ENCODE measurements around the gene PPP1R7. TPM values are rescaled to one million over a fixed set of nuclear protein-coding genes. Genes with fewer than 3 reads are reported as not detected.

PPP1R7 gene
- total RNA-seq, 1 donor from 2014 or later = 57.7 TPM

DNA sequence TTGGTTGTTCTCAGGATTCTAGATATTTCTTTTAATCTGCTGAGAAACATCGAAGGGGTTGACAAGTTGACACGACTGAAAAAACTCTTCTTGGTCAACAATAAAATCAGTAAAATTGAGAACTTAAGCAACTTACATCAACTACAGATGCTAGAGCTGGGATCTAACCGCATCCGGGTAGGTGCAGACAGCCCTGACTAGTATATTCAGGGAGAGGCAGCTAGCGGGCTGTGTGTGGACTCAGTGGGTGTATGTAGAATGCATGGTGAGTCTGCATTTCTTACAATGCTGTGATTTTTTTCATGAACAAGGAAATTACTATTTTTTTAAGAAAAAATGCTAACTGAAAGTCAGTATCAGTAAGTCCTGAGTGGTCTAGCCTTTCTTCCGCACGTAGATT lies 10.1 kb downstream of the PPP1R7 start:
- DNase-seq (ENCODE audit: low read depth in 2 of 2) = no peak

DNA sequence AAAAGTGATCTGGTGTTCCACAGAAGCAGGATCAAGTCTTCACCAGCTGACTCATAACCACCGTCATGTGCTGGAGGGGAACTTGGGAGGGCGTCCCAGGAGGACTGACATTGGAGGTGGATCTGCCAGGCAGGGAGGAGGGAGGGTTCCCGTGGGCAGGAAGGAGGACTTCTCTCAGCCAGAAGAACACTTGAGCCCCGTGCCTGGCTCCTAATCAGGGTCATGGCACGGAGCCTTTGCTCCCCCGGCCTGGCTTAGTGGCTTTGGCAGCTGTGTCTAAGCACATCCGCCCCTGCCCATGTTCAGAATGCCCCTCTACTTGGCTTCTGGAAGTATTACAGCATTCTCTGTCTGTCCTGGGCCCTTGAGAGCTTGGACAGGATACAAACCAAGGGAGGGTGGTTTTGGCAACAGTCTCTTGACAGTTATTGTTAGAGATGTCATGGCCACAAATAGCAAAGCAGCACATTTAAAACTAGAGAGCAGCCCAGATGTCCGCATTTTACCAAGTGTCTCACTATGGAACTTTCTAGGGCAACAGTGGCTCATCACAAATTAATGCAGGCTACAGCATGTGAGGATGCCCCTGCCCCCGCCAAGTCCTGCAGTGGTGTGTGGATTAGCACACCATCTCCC lies 11.5 kb downstream of the PPP1R7 start:
- peak in 1 of 2 donors; percentile 33 for DNase-seq (ENCODE audit: low read depth in 2 of 2)

DNA sequence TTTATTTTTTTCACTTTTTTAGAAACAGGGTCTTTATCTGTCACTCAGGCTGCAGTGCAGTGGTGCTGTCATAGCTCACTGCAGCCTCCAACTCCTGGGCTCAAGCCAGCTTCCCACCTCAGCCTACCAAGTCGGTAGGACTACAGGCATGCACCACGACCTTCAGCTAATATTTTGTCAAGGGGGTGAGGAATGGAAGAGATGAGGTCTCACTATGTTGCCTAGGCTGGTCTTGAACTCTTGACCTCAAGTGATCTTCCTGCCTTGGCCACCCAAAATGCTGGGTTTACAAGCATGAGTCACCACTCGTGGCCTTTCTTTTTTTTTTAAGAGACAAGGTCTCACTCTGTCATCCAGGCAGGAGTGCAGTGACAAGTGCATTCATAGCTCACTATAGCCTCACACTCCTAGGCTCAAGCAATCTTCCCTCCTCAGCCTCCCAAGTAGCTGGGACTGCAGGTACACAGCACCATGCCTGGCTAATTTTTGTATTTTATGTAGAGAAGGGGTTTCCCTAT lies 13.4 kb downstream of the PPP1R7 start:
- DNase-seq (ENCODE audit: low read depth in 2 of 2) = no peak

DNA sequence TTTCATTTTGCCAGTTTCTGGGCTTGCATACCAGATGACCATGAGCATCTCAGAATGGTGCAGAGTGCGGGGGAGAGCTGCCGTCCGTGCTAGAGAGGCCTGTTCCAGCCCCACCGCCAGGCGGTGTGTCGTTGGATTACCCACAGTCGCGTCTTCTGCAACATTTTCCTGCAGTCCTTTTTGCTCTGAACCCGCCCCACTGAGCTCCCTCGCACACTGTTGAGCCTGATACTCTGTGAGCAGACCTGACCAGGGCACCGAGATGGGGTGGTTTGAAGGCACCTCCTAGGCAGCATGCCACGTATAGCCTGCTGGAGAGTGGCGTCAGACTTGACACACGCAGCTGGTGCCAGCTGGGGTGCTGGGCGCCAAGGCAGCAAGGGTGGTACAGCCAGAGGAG lies 18.1 kb downstream of the PPP1R7 start:
- DNase-seq (ENCODE audit: low read depth in 2 of 2) = no peak

DNA sequence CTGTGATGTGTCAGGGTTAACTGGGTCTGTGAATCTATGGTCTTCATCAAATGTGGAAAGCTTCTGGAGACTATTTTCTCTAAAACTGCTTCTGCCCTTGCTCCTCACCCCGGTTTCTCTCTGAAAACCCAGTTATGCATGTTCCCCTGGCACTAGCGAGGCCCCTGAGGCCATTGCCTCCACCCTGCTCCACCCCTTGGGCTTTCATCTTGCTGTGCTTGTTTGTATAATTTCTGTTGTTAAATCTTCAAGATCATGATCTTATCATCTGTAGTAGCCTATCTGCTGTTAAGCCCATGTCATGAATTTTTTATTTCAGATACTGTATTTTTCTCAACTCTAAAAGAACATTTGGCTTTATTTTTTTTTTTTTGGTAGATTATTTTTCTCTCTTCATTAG lies 23.3 kb downstream of the PPP1R7 start:
- no peak for DNase-seq (ENCODE audit: low read depth in 2 of 2)

DNA sequence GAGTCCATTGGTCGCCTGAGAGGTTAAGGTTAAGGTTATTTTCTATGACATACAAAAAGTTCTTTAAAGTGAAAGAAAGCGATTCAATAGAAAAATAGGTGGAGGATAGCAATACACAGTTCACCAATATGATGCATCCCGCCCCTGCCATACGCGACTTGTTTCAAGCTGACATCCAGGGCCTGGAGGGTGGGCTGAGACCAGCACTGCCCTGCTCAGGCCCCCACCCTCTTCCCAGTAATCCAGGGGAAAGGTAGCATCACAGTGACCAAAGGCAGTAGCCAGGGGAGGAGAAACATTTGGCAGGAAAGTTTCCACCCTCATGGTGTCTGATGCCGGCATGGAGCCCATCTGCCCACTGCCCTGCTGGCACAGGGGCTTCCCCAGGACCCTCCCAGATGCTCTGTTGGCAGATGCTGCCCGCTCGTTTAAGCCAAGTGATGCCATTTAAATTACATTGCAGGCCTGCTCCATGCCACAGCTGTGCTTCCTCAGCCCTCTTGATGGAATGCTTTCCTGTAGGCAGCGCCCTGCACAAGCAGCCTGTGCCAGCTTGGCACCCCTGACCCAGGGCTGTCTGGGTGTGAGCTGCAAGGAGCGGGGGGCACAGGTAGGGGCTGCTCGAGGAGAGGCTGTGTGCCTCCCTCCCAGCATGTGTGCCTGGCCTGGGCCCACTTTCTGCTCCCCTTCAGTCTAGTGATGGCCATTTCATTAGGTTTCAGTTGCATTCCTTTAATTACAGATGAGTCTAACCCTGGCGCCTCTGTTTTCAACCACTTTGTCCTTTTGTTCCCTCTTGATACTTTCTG lies 27.5 kb downstream of the PPP1R7 start:
- DNase-seq (ENCODE audit: low read depth in 2 of 2) = no peak

DNA sequence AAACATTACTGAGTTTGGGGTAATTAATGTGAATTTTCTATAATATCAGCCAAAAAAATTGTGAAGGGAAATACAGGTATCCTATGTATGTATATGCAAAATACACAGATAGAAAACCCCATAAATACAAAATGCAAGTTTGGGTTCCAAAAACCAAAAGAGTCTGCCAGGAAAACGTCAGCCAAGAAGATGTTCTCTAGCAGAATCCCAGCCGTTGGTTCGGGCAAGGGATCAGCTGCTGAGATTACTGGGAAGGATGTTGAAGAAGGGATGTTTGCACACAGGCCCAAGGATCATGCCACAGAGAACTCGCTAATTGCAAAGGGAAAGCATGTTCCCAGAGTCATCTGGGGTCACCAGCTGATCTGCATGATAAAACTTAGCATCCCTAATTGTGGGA lies 28.7 kb downstream of the PPP1R7 start:
- no peak for DNase-seq (ENCODE audit: low read depth in 2 of 2)

DNA sequence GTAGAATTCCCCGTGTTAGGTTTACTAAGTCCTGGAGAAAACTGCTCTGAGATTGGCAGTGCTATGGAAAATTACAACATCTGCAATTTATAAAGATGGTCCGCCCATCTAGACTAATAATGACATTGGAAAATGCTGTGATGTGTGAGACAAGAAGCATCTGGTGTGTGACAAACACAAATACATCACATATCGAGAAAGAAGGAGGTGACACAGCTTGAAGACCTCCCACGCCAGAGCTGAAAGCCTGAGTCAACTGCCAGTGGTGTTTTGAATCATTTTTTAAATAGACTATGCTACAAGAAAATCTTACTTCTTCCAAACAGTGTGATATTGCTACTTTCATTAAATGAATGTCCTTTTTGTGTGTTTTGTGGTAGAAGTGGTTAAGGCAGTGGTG lies 29.6 kb downstream of the PPP1R7 start:
- no peak for DNase-seq (ENCODE audit: low read depth in 2 of 2)

DNA sequence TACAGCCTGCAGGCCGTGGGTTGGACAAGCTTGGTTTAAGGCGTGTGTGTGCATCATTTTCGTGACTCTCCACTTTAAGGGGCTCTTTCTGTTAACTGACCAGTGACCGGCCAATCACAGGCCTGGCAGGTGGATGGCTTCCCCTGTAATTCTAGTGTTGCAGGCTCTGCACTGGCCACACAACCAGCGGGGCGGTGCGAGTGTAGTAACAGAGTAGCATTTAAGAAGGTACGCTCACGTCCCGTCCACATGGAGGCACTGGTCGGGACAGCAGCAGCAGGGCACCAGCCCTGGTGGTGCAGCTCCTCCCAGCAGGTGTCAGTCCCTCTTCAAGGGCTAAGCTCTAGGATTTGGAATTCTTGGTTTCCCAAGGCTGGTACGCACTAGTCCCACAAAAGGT lies 30.2 kb downstream of the PPP1R7 start:
- DNase-seq (ENCODE audit: low read depth in 2 of 2) = no peak

DNA sequence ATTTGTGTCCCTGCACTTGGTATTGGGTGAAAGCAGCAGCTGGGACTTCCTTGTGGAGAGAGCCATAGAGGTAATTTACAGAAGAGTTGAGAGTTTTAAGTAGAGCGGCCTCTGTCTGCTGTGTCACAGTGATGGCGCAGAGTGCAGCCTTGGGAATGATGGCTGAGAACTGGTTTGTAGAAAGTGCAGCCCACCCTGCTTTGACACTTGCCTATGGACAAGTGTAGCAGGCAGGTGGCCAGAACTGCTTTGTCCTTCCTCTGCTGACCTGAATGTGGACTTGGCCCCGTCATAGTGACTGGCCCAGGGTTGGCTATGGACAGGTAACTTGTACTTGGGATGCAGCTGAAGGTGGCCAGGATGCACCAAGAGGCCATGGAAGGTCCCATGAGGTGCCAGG lies 31.9 kb downstream of the PPP1R7 start:
- DNase-seq (ENCODE audit: low read depth in 2 of 2) = no peak

DNA sequence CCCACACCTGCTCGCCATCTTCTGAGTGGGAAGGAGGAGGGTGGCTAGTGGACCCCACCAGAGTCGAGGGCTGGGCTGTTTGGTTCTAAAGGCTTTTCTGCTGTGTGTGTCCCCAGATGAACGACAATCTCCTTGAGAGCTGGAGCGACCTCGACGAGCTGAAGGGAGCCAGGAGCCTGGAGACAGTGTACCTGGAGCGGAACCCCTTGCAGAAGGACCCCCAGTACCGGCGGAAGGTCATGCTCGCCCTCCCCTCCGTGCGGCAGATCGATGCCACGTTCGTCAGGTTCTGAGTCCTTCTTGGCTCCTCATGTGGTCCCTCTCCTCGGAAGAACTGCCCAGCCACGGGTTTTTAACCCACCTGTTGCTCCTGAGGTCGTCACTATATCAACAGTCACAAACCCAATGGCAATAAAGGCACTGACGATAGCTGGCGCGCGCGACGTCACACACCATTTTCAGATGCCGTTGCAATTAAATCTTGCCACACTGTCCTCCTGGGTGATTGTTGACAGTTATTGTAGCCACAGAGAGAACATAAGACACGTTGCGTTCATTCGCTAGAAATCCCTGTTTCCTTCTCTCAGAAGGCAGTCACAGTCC lies 32.4 kb downstream of the PPP1R7 start:
- no peak for DNase-seq (ENCODE audit: low read depth in 2 of 2)

DNA sequence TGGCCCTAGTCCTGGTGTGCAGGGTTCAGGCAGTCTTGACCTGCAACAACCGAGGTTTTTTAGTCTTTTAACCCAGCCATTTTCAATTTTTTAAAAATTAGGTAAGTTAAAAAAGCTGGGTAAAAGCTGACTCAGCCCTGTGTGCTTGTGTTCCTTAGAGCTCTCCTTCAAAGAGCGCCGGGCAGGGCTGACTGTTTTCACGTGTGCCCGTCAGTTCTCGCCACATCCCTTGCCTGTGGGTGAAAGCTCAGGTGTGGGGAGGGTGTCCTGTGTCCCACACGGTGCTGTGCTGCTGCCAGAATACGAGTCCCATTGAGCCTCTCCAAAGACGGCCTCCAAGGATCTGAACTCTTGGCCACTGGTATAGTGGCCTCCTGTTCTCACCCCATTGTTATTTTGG lies 33.0 kb downstream of the PPP1R7 start:
- DNase-seq (ENCODE audit: low read depth in 2 of 2) = no peak

DNA sequence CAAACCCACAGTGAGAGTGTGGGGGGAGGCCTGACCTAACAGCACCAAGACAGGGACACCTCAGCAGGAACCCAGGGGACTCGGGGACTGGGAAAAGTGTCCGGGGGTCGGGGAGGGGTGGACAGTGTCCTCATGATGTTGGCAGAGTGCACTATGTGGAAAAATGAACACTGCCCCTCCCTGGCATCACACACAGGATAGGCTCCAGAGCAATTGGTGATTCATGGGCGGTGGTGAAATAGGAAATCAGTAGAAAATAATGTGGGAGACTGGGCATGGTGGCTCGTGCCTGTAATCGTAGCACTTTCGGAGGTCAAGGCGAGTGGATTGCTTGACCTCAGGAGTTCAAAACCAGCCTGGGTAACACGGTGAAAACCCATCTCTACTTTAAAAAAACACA lies 34.6 kb downstream of the PPP1R7 start:
- peak in 1 of 2 donors; percentile 25 for DNase-seq (ENCODE audit: low read depth in 2 of 2)

DNA sequence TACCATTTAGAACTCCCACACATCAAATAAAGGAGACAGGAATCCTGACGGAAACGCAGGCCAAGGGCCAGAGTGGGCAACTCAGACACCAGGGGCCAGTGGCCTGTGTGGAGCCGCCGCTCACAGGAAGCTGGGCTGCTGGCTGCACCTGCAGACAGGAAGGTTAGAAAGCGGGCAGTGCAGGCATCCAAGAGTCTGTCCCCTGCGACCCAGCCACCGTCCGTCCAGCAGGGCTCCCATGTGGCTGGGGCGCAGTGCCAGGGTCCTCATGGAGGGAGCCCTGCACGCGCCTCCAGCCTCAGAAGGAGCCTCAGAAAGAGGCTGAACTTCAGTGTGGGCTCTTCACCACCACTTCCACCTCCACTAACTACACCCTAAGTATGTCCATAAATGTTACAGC lies 35.7 kb downstream of the PPP1R7 start:
- peak in 1 of 2 donors; percentile 51 for DNase-seq (ENCODE audit: low read depth in 2 of 2)

DNA sequence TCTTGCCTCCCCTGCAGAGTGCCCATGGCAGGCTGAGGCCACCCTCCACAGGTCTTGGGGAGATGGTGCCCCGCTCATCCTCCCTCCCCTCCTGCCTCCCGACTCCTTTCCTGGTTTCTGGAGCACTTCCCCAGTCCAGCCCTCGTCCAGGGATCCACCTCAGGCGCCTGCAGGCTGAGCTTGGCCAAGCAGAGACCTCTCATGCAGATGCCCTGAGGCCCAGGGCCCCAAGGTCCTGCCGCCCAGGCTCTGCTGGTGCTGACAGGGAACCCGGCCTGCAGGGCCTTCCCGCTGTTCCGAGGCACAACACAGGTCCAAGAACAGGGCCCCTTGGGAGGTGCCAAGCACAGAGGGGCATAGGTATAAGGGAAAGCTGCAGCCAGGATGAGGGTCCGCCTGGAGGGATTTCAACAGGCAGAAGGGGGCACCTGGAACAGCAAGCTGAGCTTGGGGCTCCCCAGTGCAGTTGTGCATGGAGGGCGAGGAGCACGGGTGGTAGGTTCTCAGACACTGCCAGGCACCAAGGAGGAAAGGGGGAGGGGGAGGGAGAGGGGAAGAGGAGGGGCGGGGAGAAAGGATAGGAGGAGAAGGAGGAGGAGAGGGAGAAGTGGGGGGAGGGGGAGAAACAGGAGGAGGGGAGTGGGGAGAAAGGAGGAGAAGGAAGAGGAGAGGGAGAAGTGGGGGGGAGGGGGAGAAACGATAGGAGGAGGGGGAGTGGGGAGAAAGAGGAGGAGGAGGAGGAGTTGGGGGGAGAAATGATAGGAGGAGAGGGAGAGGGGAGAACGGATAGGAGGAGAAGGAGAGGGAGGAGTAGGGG lies 37.0 kb downstream of the PPP1R7 start:
- no peak for DNase-seq (ENCODE audit: low read depth in 2 of 2)

DNA sequence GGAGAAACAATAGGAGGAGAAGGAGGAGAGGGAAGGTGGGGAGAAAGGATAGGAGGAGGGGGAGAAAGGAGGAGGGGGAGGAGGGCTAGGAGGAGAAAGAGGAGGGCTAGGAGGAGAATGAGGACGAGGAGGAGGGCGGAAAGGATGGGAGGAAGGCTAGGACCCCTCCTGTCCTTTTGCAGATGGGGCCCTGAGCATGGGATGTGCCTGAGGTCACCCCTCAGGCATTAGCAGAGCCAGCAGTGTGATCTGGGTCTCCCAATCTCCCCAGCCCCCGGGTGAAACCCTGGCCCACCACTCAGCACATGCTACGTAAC lies 37.6 kb downstream of the PPP1R7 start:
- DNase-seq (ENCODE audit: low read depth in 2 of 2) = no peak

DNA sequence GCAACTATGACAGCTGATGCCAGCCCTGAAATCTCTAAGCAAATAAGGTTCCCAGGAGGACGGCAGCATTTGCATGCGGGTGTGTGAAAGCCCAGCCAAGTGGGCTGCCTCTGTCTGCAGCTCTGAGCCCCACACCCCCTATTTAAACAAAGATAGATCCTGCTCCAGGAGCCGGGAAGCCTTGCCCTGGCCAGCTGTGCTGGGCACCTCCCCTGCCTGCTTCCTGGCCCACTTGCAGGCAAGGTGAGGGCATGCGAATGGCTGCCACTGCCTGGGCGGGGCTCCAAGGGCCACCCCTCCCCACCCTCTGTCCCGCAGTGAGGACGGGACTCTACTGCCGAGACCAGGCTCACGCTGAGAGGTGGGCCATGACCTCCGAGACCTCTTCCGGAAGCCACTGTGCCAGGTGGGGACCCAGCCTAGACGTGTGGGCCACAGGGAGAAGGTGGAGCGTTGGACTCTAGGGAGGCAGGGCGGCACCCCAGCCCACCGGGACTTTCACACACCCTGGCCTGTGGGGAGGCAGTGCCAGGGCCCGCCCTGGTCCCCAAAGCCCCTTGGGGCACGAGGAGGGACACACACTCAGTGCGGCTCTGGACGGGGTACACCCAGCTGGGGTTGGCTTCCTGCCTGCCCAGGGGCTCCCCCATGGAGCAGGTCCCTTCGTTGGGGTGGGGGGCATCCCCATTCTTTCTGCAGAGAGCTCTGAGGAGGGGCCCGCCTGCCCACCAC lies 38.3 kb downstream of the PPP1R7 start, which contains the start of gene ANO7:
Gene ANO7, plus strand, starts transcription at position 317 of the 732 bp plus-strand sequence. CDS start 1,387 bp downstream, outside the sequence.
- DNase-seq (ENCODE audit: low read depth in 2 of 2) = no peak

DNA sequence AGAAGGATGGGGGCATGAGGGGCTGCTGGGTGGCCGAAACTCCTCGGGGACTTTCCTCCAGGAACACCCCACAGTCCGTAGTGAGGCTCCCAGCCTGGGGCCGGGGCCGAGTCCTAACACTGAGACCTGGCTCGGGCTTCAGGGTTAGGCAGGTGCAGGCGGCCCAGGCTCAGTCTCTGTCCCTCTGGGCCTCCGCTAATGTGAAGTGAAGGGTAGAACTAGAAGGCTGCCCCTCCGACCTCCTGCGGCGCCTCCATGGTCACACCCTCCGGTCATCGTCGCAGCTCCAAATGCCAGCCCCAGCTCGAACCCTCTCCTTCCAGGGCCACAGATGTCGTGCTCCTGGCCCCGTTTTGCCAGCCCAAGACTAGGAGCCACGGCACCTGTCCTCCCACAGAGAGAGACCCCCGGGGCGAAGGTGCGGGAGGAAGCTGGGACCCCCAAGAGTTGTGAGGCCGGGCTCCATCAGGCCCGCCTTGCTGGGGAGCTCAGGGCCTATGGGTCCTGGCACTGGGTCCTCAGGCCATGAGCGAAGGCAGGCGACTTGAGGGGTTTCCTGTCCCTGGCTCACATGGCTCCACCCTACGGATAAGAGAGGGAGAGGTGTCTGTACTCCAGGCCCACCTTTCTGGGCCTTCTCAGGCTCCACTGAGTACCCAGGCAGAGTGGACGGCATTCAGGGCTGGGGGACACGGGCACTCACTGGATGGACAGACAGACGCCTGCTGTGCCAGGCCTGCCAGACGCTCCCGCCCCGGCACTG lies 39.0 kb downstream of the PPP1R7 start:
- DNase-seq (ENCODE audit: low read depth in 2 of 2) = no peak

DNA sequence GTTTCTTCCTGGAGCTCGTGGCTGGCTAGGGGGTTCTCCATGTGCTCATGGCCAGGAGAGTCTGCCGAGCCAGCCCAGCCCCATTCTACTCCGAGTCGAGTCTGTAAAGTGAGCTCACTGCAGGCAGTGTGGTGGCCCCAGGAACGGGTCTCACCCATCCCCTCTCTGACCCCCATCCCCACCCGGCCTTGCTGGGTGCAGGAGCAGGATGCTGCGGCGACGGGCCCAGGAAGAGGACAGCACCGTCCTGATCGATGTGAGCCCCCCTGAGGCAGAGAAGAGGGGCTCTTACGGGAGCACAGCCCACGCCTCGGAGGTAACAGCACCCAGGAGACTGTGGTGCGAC lies 39.6 kb downstream of the PPP1R7 start:
- DNase-seq (ENCODE audit: low read depth in 2 of 2) = no peak

DNA sequence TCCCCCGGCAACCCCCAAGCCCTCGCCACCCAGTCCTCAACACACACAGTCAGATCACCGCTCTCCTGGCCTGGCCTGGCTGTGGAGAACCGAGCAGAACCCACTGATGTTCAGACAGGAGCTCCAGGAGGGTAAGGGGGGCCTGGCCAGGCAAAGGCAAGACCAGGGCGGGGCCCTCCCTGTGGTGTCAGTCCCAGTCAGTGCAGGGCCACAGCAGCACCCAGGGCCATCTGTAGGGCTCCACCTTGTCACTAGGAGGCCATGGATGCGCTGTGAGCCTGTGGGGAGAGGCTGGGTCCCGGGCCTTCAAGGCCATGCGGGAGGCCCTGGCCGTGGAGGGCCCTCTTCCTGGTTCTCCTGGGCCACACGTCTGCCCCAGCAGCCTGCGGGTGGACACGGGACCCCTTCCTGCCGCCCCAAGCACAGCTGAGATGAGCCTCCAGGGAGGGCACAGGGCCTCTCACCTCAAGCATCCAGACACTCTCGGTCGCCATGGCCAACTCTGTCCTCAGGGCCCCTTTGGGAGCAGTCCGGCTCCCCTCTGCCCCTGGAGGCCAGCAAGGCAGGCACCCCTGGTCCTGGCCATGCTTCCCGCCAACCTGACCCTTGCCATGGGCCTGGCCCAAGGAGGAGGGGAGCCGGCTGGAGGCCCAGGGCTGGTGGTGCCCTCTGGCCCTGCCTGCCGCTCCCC lies 40.2 kb downstream of the PPP1R7 start:
- DNase-seq (ENCODE audit: low read depth in 2 of 2) = no peak

Data from lung microvascular endothelial cell (primary cell).